Spinal cord (tissue), 10 donors: ENCODE results near the gene NKX3-2. TPM values are rescaled to one million over a fixed set of nuclear protein-coding genes. Genes with fewer than 3 reads are reported as not detected.
A peak's percentile ranks its signal among the peaks of the same experiment; 100 is the strongest.

ENCODE experiments used
- DNase-seq, 6 donors: peaks; one replicate each; pipeline versions ENCODE4 v3.0.0 to v3.0.0-alpha.2; 2013 to 2015; ENCODE audit warnings: low spot score in 6 of 6, low read depth in 4 of 6
- H3K27ac ChIP-seq: one replicate; pipeline ENCODE4 v1.5.1; 2013; ENCODE audit warnings: low read depth, low read length, control low read depth
- H3K27me3 ChIP-seq: one replicate; pipeline ENCODE4 v1.6.1; 2013; ENCODE audit warnings: low read length; ENCODE audit not compliant: control insufficient read depth, insufficient read depth
- H3K36me3 ChIP-seq: one replicate; pipeline ENCODE4 v1.6.1; 2013; ENCODE audit warnings: low read length; ENCODE audit not compliant: control insufficient read depth, insufficient read depth
- H3K4me1 ChIP-seq: one replicate; pipeline ENCODE4 v1.6.1; 2013; ENCODE audit warnings: low read length; ENCODE audit not compliant: control insufficient read depth, insufficient read depth
- H3K4me3 ChIP-seq: one replicate; pipeline ENCODE4 v1.5.1; 2013; ENCODE audit warnings: low read depth, low read length, control low read depth
- H3K9me3 ChIP-seq: one replicate; pipeline ENCODE4 v1.6.1; 2013; ENCODE audit warnings: low read length; ENCODE audit not compliant: control insufficient read depth, insufficient read depth
- WGBS: methylation state at CpG from one replicate; pipeline ENCODE4 v1.1.5; 2013; ENCODE audit warnings: missing lambda C conversion rate; ENCODE audit not compliant: insufficient coverage; 5-methylcytosine and 5-hydroxymethylcytosine counted together
- polyA plus RNA-seq, 2 donors: library from polyadenylated mRNA; unstranded; fragments of 120-200 nt; gene quantifications; one replicate each; pipeline ENCODE4 v1.2.1, GENCODE V29; 2013; ENCODE audit not compliant: insufficient read length in 2 of 2
- total RNA-seq, 2 donors: library from RNA; depleted of rRNA in 1 of 2; stranded (reverse); fragments of 120-200 nt in 1 of 2; fragments of >200 nt in 1 of 2; gene quantifications; one replicate each; pipeline versions ENCODE4 v1.2.3 to v1.2.4, GENCODE V29; 2013 to 2014
- donor health status: healthy.

NKX3-2 gene
- total and polyA plus RNA-seq, 4 donors: 0.20 to 0.60 (median 0.39) TPM

DNA sequence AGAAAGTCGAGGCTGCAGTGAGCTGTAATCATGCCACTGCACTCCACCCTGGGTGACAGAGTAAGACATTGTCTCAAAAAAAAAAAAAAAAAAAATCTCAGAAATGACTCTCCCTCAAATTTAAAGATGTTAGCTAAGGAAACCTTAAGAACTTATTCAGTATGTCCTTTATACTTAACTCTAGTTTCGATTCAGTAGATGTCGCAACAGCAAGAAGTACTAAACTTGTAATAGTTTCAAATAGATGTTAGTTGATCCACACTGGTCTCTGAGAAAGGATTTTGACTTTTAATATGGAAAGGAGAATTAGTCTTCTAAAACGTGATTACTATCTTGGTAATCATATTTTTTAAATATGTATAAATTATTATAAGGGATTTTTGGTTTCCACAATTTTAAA lies 29.6 kb downstream of the NKX3-2 start:
- no peak for DNase-seq
- Histone ChIP-seq H3K9me3 (no peaks in the 10 kb centered on the region), H3K4me3 (no peak overlapping the region), H3K27me3 (peaks cover 17% of the 10 kb centered on the region), H3K4me1 (no peaks in the 10 kb centered on the region), H3K27ac (no peak overlapping the region), H3K36me3 (no peaks in the 10 kb centered on the region)
- WGBS: no CpG with 5 or more reads among the region's 4 CpGs

DNA sequence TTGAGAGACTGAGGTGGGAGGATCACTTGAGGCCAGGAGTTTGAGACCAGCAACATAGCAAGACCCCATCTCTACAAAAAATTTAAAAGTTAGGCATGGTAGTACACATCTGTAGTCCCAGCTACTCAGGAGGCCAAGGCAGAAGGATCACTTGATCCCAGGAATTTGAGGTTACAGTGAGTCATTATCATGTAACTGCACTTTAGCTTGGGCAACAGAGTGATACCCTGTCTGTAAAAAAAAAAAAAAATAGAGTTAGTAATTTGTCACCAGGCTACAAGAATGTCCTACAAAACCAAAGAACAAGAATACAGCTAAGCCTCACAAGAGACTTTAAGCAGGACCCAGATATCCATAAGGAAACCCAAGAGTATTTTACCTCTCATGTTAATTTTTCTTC lies 33.2 kb downstream of the NKX3-2 start:
- Histone ChIP-seq H3K36me3 (no peaks in the 10 kb centered on the region), H3K27me3 (peaks cover 9% of the 10 kb centered on the region), H3K9me3 (no peaks in the 10 kb centered on the region), H3K4me3 (no peak overlapping the region), H3K4me1 (no peaks in the 10 kb centered on the region), H3K27ac (no peak overlapping the region)
- no peak for DNase-seq

DNA sequence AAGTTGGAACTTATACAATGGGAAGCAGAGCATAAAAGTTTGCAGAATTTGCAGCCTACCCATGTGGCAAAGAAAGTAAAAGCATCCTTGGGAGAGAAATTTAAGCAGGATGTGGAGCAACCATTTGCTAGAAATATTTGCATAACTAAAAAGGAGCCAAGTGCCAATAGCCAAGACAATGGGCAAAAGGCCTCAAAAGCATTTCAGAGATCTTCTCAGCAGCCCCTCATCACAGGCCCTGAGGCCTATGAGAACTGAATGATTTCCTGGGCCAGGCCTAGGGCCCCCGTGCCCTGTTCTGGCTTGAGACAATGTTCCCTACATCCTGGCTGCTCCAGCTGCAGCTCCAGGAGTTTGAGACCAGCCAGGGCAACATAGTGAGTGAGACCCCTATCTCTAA lies 34.9 kb downstream of the NKX3-2 start:
- DNase-seq: no peak
- Histone ChIP-seq H3K9me3 (no peaks in the 10 kb centered on the region), H3K4me1 (no peaks in the 10 kb centered on the region), H3K4me3 (no peak overlapping the region), H3K36me3 (no peaks in the 10 kb centered on the region), H3K27ac (no peak overlapping the region), H3K27me3 (peaks cover 5% of the 10 kb centered on the region)
- no CpG with 5 or more reads among the region's 1 CpG for WGBS

GRCh38 chr4:13504374-13504773 lies 39.9 kb downstream of the NKX3-2 start:
- no peaks in the 10 kb centered on the region for H3K27me3 ChIP-seq
- no CpG with 5 or more reads among the region's 5 CpGs for WGBS
- no peak overlapping the region for H3K4me3 ChIP-seq
- H3K36me3 ChIP-seq: no peaks in the 10 kb centered on the region
- H3K4me1 ChIP-seq: no peaks in the 10 kb centered on the region
- H3K9me3 ChIP-seq: no peaks in the 10 kb centered on the region
- DNase-seq: no peak
- no peak overlapping the region for H3K27ac ChIP-seq

DNA sequence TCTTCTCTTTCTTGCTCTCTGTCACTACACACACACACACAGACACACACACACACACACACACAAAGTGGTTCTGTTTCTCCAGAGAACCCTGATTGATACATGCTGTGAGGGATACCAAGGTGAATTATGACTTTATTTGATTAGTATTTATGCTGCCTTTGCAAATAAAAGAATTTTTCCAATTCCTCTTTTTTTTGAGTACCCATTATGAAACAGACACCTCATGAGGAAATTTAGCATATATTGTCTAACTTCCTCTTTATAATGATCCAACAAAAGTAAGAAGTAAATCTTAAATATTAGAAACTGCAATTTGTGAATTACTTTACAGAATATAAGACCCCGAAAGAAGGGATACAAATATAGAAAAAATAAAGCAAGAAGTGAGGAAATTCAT lies 45.8 kb downstream of the NKX3-2 start:
- Histone ChIP-seq H3K27ac (no peak overlapping the region), H3K4me1 (no peaks in the 10 kb centered on the region), H3K36me3 (no peaks in the 10 kb centered on the region), H3K27me3 (no peaks in the 10 kb centered on the region), H3K4me3 (no peak overlapping the region), H3K9me3 (peaks cover 3% of the 10 kb centered on the region)
- WGBS: no CpG with 5 or more reads among the region's 1 CpG
- no peak for DNase-seq

DNA sequence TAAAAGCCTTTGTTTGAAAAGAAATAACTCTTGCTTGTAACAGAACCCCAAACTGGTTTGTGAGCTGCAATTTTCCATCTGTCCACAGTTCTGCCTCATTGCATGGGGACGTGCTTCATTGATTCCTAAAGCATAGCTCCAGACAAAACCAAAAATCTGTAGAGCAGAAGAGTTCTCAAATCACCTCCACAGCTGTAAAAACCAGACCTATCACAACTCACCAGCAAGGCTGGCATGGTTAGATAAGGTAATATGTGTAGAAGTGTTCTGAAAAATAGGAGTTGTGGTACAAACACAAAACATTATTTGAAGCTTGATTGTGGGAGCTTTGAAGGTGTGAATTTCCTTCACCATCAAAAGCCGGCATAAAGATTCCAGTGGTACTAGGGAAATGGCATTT lies 47.7 kb downstream of the NKX3-2 start:
- no peak overlapping the region for H3K27ac ChIP-seq
- H3K4me1 ChIP-seq: no peaks in the 10 kb centered on the region
- WGBS: 40% methylated on average over 2 of the region's 2 CpGs
- H3K36me3 ChIP-seq: no peaks in the 10 kb centered on the region
- no peaks in the 10 kb centered on the region for H3K27me3 ChIP-seq
- no peak overlapping the region for H3K4me3 ChIP-seq
- H3K9me3 ChIP-seq: peaks cover 3% of the 10 kb centered on the region
- peak in 1 of 6 donors; percentile 63 for DNase-seq

- Histone ChIP-seq H3K27ac (no peak overlapping the region), H3K27me3 (no peaks in the 10 kb centered on the region), H3K4me1 (no peaks in the 10 kb centered on the region), H3K9me3 (peaks cover 3% of the 10 kb centered on the region), H3K4me3 (no peak overlapping the region), H3K36me3 (no peaks in the 10 kb centered on the region)
- no CpG with 5 or more reads among the region's 1 CpG for WGBS
- no peak for DNase-seq
These were observed 48.6 kb downstream of the NKX3-2 start for GRCh38 chr4:13495753-13496152.

GRCh38 chr4:13493793-13494192 lies 50.5 kb downstream of the NKX3-2 start:
- H3K27ac ChIP-seq: no peak overlapping the region
- H3K4me1 ChIP-seq: no peaks in the 10 kb centered on the region
- no peak for DNase-seq
- peaks cover 3% of the 10 kb centered on the region for H3K9me3 ChIP-seq
- H3K36me3 ChIP-seq: no peaks in the 10 kb centered on the region
- H3K4me3 ChIP-seq: no peak overlapping the region
- H3K27me3 ChIP-seq: no peaks in the 10 kb centered on the region

- Histone ChIP-seq H3K4me1 (no peaks in the 10 kb centered on the region), H3K27me3 (no peaks in the 10 kb centered on the region), H3K9me3 (peaks cover 5% of the 10 kb centered on the region), H3K4me3 (no peak overlapping the region), H3K36me3 (no peaks in the 10 kb centered on the region), H3K27ac (no peak overlapping the region)
- no peak for DNase-seq
- WGBS: no CpG with 5 or more reads among the region's 3 CpGs
These were observed 51.6 kb downstream of the NKX3-2 start for GRCh38 chr4:13492747-13493146.
